RWPE2 (cell line): ENCODE results near the gene CPA5.

Experiments used
- ATAC-seq: fragments of 200-7000 bp; cut with Tn5 transposase; 3 replicates; pipeline ENCODE4 v1.9.1; 2021; ENCODE audit warnings: low read depth
- DNase-seq: peaks from one replicate; pipeline ENCODE4 v3.0.0-alpha.2; 2020; ENCODE audit warnings: low spot score
- H3K27ac ChIP-seq: fragments of 450-650 bp; 2 replicates; pipeline ENCODE4 v1.5.1; 2017; ENCODE audit warnings: mild to moderate bottlenecking; ENCODE audit not compliant: poor library complexity, severe bottlenecking
- H3K27me3 ChIP-seq: fragments of 250-450 bp; sonication (Bioruptor Pico); 2 replicates; pipeline ENCODE4 v1.5.1; 2021; ENCODE audit warnings: mild to moderate bottlenecking, moderate library complexity; ENCODE audit not compliant: insufficient read depth, poor library complexity, severe bottlenecking
- H3K36me3 ChIP-seq: fragments of 250-450 bp; sonication (Bioruptor Pico); 2 replicates; pipeline ENCODE4 v1.5.1; 2020; ENCODE audit warnings: low read depth, mild to moderate bottlenecking, moderate library complexity
- H3K4me1 ChIP-seq: fragments of 250-450 bp; sonication (Bioruptor Pico); 2 replicates; pipeline ENCODE4 v1.5.1; 2021; ENCODE audit warnings: mild to moderate bottlenecking, moderate library complexity; ENCODE audit not compliant: insufficient read depth, poor library complexity, severe bottlenecking
- H3K4me3 ChIP-seq: fragments of 250-450 bp; sonication (Bioruptor Pico); 2 replicates; pipeline ENCODE4 v1.5.1; 2021; ENCODE audit warnings: mild to moderate bottlenecking, moderate library complexity; ENCODE audit not compliant: severe bottlenecking
- H3K9me3 ChIP-seq: fragments of 250-450 bp; sonication (Bioruptor Pico); 2 replicates; pipeline ENCODE4 v1.5.1; 2021; ENCODE audit warnings: mild to moderate bottlenecking, moderate library complexity; ENCODE audit not compliant: severe bottlenecking
- CTCF ChIP-seq: fragments of 450-650 bp; IDR thresholded peaks from one replicate; pipeline ENCODE4 v1.5.1; 2017; ENCODE audit warnings: mild to moderate bottlenecking, moderate library complexity; ENCODE audit not compliant: poor library complexity, severe bottlenecking

CPA5 gene

DNA sequence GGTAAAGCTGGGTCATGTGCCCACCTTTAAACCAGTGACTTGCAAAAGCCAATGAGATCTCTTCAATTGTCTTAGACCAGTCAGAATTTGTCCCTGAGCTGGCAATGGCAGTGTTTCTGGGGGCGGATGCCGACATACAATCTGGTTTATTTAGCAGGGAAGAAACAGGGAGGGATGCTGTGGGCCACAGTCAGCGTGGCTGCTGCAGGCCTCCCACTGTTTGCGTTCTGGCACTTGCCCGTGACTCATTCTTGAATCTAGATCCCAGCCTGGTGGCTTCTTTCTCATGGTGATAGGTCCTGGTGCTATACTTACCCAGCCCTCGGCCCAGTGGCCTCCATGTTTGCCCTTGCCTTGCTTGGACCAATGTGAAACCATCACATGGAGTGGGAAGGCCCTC lies 32.6 kb downstream of the CPA5 start:
- Histone ChIP-seq H3K4me1 (peaks cover 22% of the 10 kb centered on the region), H3K9me3 (no peaks in the 10 kb centered on the region)

GRCh38 chr7:130379019-130379418 lies 34.4 kb downstream of the CPA5 start:
- Histone ChIP-seq H3K4me1 (peaks cover 6% of the 10 kb centered on the region), H3K9me3 (no peaks in the 10 kb centered on the region), H3K27ac (no peak overlapping the region), H3K4me3 (no peak overlapping the region), H3K27me3 (no peaks in the 10 kb centered on the region), H3K36me3 (no peaks in the 10 kb centered on the region)
- DNase-seq (no peak), ATAC-seq (no peak)
- no peak for TF ChIP-seq CTCF

More for the DNA sequence above, 32.6 kb downstream of the CPA5 start:
- Histone ChIP-seq H3K27me3 (no peaks in the 10 kb centered on the region), H3K4me3 (no peak overlapping the region), H3K36me3 (no peaks in the 10 kb centered on the region), H3K27ac (no peak overlapping the region)
- DNase-seq (no peak), ATAC-seq (no peak)
- no peak for TF ChIP-seq CTCF

DNA sequence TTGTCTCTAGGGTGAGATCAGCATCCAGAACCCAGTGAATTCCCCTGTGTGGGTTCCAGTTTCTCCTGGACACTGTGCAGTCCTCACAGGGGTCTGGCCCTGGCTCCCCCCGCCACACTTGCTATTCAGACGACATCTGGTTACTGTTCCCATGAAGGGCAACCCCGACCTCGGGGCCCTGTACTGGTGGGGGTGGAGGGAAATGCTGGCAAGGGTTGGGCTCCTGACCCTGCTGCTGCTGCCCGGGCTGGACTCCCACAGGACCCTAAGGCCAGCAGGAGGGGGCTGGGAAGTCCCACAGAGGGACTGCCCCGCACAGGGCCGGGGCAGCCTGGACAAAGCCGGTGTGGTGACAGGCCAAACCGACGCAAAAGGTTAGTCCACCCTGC lies 34.9 kb downstream of the CPA5 start:
- Histone ChIP-seq H3K4me3 (no peak overlapping the region), H3K4me1 (peaks cover 1% of the 10 kb centered on the region), H3K9me3 (no peaks in the 10 kb centered on the region), H3K27ac (no peak overlapping the region), H3K36me3 (no peaks in the 10 kb centered on the region), H3K27me3 (no peaks in the 10 kb centered on the region)
- no peak for DNase-seq
- no peak for ATAC-seq
- TF ChIP-seq CTCF = no peak

DNA sequence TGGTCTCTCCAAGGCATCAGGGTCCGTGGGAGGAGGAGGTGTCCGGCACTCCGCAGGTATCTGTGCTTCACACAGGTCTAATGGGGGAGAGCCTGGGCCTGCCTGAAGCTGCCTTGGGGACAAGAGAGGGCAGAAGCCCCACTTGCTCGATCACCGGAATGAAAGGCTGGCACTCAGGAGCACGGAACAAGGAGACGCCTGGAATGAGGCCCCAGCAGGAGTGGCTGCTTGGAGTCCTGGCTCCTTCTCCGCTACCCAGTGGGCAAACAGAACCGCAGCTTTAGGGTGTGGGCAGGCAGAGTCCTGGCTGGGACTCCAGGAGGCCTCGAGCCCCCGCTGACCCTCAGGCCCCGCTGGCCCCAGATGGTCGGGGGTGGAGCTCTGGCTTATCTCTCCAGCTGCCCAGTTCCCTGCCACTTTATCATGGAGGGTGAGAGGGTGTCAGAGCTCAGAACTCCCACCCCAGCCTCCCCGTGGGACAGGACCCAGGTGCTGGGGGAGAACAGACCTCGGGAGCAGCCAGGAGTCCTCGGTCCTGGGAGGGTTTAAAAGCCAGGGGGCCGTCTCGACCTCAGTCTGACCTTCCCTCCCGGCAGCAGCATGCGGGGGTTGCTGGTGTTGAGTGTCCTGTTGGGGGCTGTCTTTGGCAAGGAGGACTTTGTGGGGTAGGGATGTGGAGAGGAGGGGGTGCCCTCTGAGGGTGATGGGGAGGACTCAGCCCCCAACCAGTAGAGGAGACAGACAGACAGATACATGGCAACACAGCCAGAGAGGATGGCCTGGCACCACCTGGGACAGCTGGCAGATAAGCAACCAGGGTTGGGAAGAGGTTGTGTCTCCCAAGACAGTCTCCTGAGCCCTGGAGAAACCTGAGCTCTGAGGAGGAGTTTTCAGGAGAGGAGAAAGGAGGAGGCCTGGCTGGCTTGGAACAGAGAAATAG lies 35.6 kb downstream of the CPA5 start, which contains the start of gene CPA1:
Gene CPA1, plus strand, starts transcription at position 574 of the 940 bp plus-strand sequence. Its CDS starts 27 bp downstream, at position 601.
- ATAC-seq (peak; percentile 29; the same call in 2 of the 3 replicates), DNase-seq (no peak)
- no peaks in the 10 kb centered on the region for H3K27me3 ChIP-seq
- no peaks in the 10 kb centered on the region for H3K9me3 ChIP-seq
- H3K4me1 ChIP-seq = no peaks in the 10 kb centered on the region
- H3K36me3 ChIP-seq = no peaks in the 10 kb centered on the region
- TF ChIP-seq CTCF = no peak
- no peak within 1 kb of the TSS for H3K27ac ChIP-seq
- no peak within 1 kb of the TSS for H3K4me3 ChIP-seq

GRCh38 chr7:130380861-130381455 lies 36.3 kb downstream of the CPA5 start:
- no peak for TF ChIP-seq CTCF
- DNase-seq = no peak
- no peak overlapping the region for H3K27ac ChIP-seq

More at GRCh38 chr7:130380861-130381455, 36.3 kb downstream of the CPA5 start:
- Histone ChIP-seq H3K36me3 (no peaks in the 10 kb centered on the region), H3K27me3 (no peaks in the 10 kb centered on the region), H3K4me3 (no peak overlapping the region), H3K9me3 (no peaks in the 10 kb centered on the region), H3K4me1 (no peaks in the 10 kb centered on the region)
- no peak for ATAC-seq
